NB4 (cell line): Measurements from ENCODE around the gene RFWD3.

Source experiments
- DNase-seq: peaks from one replicate; pipeline ENCODE4 v3.0.0; 2010; ENCODE audit warnings: low read depth
- H3K4me3 ChIP-seq: one replicate; pipeline ENCODE4 v1.5.1; 2011; ENCODE audit warnings: mild to moderate bottlenecking, low read depth, low read length, moderate library complexity
- MYC ChIP-seq: IDR thresholded peaks from 2 replicates; pipeline ENCODE4 v1.6.1; 2011; ENCODE audit warnings: low read depth, low read length
- POLR2A ChIP-seq: IDR thresholded peaks from 2 replicates; pipeline ENCODE4 v1.6.1; 2011; ENCODE audit warnings: mild to moderate bottlenecking; ENCODE audit not compliant: insufficient read length; ENCODE audit errors: extremely low read depth
- TF ChIP-seq, protein P1 (sequence below): IDR thresholded peaks from one replicate; pipeline ENCODE4 v1.5.1; 2012; ENCODE audit warnings: low read depth, low read length
- TF ChIP-seq, protein P2 (sequence below): IDR thresholded peaks from 2 replicates; pipeline ENCODE4 v1.6.1; 2011; ENCODE audit warnings: low read depth, low read length

RFWD3 gene

DNA sequence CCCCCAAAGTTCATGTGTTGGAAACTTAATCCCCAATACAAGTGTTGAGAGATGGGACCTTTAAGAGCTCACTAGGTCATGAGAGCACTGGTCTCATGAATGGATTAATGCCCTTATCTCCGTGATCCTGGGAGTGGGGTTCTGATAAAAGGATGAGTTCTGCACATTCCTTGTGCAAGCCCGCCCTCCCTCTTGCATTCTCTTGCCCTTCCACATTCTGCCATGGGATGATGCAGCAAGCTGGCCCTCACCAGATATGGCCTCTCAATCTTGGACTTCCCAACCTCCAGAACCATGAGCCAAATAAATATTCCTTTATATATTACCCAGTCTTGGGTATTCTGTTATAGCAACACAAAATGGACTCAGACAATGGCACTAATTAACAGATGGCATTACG, 73.8 kb downstream of the RFWD3 start:
- no peak for DNase-seq
- TF ChIP-seq MYC: no peak
- TF ChIP-seq POLR2A: no peak
- TF ChIP-seq, protein P1, sequence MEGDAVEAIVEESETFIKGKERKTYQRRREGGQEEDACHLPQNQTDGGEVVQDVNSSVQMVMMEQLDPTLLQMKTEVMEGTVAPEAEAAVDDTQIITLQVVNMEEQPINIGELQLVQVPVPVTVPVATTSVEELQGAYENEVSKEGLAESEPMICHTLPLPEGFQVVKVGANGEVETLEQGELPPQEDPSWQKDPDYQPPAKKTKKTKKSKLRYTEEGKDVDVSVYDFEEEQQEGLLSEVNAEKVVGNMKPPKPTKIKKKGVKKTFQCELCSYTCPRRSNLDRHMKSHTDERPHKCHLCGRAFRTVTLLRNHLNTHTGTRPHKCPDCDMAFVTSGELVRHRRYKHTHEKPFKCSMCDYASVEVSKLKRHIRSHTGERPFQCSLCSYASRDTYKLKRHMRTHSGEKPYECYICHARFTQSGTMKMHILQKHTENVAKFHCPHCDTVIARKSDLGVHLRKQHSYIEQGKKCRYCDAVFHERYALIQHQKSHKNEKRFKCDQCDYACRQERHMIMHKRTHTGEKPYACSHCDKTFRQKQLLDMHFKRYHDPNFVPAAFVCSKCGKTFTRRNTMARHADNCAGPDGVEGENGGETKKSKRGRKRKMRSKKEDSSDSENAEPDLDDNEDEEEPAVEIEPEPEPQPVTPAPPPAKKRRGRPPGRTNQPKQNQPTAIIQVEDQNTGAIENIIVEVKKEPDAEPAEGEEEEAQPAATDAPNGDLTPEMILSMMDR: no peak
- TF ChIP-seq, protein P2, sequence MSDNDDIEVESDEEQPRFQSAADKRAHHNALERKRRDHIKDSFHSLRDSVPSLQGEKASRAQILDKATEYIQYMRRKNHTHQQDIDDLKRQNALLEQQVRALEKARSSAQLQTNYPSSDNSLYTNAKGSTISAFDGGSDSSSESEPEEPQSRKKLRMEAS: no peak
- no peak overlapping the region for H3K4me3 ChIP-seq

DNA sequence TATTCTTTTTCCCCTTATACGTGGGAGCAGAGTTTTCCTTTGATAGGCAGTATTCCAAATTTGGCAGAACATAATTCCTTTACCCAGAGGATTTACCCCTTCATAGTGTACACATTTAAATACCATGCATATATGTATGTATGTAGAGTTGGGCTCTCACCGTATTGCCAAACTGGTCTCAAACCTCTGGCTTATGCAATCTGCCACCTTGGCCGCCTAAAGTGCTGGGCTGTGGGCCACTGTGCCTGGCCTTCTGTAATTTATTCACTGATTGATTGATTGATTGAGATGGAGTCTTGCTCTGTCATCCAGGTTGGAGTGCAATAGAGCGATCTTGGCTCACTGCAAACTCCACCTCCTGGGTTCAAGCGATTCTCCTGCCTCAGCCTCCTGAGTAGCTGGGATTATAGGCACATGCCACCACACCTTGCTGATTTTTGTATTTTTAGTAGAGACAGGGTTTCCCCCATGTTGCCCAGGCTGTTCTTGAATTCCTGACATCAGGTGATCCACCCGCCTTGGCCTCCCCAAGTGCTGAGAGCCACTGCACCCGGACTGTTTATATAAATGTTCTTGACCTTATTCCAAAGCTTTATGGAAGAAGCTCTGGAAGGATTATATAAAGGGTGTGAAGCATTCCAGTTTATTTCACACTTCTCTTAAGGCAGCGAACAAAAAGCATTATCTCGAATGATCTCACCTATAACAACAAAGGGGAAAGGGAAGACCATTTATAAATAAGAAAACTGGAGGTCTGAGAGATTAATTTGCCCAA, 74.6 kb downstream of the RFWD3 start:
- no peak overlapping the region for H3K4me3 ChIP-seq
- TF ChIP-seq POLR2A: no peak
- TF ChIP-seq MYC: no peak
- TF ChIP-seq, protein P1: no peak
- TF ChIP-seq, protein P2: no peak
- peak; percentile 28 for DNase-seq

DNA sequence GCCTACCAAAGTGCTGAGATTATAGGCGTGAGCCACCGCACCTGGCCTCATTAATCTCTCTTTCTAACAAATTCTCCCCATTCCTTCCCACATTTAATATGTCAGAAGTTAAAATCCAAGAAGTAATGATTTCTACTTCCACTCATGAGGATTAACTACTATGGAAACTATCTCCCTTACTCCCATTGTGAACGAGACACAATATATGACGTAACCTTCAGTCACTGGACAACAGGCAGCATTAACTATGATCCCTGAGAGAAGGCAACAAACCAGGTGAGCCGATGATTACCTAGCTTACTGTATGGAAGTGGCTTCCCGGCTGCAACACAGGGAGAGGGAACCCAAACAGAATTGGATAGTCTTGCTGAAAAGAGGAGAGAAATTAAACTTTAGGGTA, 79.7 kb downstream of the RFWD3 start:
- H3K4me3 ChIP-seq: no peak overlapping the region
- DNase-seq: no peak
- TF ChIP-seq, protein P2: no peak
- TF ChIP-seq, protein P1: no peak
- no peak for TF ChIP-seq MYC
- TF ChIP-seq POLR2A: no peak

DNA sequence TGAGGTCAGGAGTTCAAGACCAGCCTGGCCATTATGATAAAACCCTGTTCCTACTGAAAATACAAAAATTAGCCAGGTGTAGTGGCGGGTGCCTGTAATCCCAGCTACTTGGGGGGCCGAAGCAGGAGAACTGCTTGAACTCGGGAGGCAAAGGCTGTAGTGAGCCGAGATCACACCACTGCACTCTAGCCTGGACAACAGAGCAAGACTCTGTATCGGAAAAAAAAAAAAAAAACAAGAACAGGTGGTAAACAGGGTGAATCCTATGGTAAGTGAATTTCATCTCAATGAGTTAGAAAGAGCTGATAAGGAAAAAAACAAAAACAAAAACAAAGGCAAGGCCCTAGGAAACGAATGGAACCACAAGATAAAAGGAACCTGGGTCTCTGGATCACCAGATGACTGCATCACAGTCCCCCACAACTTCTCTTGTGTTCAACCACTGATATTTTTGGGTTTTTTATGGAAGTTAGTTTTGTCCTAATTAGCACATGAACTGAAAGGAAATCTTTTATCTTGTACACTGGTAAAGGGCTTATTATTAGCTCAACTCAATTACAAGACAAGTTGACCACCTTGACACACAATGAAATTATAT, 80.7 kb downstream of the RFWD3 start:
- no peak overlapping the region for H3K4me3 ChIP-seq
- TF ChIP-seq, protein P1: no peak
- TF ChIP-seq MYC (no peak), POLR2A (no peak)
- TF ChIP-seq, protein P2: no peak
- DNase-seq: no peak

DNA sequence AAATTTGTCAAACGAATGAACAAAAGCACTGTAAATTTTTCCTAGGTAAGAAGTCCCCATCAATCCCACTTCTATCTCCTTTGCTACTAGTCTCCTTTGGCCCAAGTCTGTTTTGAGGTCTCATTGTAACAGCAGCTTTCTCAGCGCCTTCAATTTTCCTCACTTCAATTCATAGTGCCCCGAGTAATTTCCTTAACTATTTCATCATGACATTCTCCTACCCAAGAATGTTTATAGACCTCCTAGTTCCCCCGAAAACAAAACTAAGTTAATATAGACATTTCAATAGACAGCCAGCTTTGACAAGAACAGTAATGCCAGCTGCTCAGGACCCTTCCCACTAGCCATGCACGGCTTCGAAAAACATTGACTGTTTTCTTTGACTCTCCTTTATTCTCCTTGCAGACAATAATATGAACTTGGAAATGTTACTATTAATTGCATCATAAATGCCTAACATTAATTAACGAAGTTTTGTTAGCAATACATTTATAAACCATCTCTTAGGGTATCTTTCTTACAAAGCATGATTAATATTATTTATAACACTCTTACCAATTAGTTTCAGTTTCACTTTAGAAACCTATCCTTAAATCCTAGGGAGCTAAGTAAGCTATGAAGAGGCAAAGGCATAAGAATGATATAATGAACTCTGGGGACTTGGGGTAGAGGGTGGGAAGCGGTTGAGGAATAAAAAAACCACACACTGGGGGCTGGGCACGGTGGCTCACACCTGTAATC, 82.6 kb downstream of the RFWD3 start:
- TF ChIP-seq POLR2A: no peak
- TF ChIP-seq MYC: no peak
- TF ChIP-seq, protein P1: no peak
- TF ChIP-seq, protein P2: no peak
- no peak for DNase-seq
- no peak overlapping the region for H3K4me3 ChIP-seq
